GM19467 (cell line): ENCODE results near the gene GAS2.
"Not testable (repeated sequence)": the region's sequence is repeated elsewhere in the genome, so short reads cannot be mapped to it uniquely, and the experiment has no call there.

ENCODE experiments used
- ATAC-seq: cut with Tn5 transposase; IDR thresholded peaks from one replicate; pipeline ENCODE4 v1.9.1; 2021; ENCODE audit warnings: mild to moderate bottlenecking, moderate library complexity; ENCODE audit not compliant: unreplicated experiment

The GAS2 gene

DNA sequence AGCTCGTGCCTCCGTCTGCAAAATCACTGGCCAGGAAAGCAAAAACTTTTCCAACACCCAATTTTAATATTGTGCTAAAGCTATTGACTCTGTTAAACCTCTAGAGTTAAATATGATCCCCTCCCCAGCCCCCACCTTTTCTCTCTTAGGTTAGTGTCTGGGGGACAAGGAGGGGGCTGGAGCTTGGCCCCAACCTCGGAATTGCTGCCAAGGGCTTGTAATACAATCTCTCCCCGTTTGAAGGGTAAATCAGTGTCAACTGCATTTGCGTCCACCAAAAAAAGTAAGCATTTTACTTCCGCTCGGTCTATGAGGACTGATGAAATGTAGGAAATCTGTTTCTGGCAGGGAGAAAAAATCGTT is at the start of gene GAS2:
Gene GAS2, plus strand, starts transcription at position 287 of the 363 bp plus-strand sequence. CDS start 8,259 bp downstream, outside the sequence.
- ATAC-seq, result peak; percentile 13

DNA sequence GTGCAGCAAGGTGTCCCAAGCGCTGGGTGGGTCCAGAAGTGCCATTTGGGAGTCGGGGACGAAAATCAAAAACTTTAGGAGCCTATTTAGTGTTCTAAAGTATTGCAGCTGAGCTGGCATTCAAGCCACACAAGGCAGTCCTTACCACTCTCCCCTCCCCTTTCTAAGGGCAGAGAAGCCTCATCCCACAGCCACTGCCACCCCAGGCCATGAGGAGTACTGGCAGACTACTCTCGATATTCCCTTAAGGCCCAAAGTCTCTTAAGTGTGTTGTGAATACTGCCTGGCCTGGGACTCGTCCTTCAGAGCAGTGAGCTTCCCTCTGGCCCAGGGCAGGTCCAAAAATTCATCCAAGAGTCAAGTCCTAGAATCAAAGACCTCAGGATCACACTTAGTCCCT is 48.5 kb upstream of the GAS2 start:
- no peak for ATAC-seq

DNA sequence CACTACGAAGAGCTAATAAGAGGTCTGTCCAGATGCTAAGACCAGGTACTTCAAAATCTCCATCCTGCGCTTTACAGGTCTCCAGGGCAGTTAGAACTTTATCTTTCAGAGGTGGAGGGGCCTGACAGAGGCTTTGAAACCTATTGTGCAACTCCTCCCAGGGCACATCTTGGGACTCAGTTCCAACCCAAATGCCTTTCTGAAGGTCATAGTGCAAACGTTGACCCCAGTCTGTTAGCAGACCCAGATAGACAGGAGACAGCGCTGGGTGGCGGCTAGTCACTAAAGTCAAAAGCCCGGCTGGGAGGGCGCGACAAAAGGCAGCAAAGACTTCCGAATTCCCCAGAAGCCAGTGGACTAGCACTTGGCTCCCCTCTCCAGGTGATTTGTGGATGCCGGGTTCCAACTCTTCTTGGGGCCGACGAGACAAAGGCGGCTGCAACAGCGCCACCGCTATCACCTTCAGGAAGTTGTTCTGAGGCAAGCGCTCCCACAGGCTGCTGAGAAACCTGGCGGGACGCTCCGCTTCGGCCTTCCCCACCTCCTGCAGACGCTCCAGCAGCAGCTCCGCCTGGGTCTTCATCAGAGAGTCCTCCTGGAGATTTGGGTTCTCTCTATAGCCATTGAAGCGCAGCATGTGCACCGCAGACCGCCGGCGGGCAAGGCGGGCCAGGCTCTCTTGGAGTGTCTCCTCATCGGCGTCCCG is 41.5 kb upstream of the GAS2 start:
- peak; percentile 50 for ATAC-seq

DNA sequence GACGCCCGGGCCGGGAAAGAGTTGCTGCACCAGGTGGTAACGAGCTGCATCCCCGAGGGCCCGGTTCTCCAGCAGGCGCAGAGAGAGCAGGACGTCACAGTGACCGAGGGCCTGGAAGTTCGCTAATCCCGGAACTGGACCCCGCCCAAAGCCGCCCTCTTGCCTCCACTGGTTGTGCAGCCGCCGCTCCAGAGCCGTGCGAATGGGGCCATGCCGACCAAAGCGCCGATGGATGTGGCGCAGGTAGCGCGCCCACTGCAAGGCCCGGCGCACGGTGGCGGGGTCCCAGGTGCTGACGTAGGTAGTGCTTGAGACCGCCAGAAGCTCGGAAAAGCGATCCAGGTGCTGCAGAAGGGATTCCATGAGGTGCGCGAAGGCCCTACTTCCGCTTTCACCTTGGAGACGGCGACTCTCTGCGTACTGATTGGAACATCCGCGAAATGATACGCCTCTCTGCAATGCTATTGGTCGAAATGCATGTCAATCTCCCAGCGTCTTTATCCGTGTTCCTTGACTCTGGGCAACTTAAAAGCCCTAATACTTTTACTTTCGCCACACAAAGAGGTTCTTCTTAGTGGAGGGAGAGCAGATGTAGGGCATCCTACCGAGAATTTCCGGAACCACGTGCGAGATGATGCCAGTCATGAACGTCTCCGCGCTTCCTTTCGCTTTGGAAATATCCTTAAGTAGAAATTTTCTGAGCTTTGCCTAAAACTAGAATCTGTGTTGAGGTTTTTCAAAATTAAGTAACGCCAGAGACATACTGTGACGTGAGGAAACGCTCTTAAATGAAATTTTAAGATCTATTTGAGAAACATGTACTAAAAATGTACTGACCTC is 40.7 kb upstream of the GAS2 start, which contains the start of gene FANCF:
Gene FANCF, minus strand, starts transcription at position 376 of the 840 bp plus-strand sequence. Its CDS starts 13 bp downstream, at position 363.
- ATAC-seq, result peak; percentile 97

DNA sequence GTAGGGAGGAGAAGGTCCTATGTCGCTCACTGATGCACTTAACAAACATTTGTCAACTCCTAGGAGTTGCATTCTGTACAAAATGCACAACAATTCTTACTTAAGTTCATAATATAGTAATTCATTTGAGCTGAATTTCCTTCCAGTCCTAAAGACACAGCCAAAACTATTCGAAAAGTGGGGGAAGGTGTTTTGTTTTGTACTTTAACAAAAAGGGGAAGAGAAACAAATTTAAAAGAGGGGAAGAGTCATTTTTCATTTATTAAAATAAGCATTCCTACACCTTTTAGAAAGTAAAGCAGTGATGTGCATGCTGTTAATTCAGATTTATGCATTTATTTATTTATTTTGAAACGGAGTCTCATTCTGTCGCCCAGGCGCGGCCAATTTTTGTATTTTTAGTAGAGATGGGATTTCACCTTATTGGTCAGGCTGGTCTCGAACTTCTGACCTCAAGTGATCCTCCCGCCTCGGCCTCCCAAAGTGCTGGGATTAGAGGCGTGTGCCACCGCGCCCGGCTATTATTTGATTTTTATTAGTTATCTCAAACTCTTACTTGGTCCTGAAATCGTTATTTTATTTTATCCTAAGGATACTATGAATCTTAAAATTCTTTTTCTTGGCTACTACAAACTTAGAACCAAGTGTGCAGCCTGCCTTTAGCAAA is 39.7 kb upstream of the GAS2 start:
- no peak for ATAC-seq

DNA sequence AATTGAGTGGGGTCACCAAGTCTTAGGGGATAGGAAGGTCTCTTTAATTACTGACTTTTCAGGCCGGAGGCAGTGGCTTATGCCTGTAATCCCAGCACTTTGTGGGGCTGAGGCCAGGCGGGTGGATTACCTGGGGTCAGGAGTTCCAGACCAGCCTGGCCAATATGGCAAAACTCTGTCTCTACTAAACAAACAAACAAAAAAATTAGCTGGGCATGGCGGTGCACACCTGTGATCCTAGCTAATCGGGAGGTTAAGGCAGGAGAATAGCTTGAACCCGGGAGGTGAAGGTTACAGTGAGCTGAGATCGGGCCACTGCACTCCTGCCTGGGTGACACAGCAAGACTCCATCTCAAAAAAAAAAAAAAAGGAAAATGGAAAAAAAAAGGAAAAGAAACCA is 39.0 kb upstream of the GAS2 start:
- no peak for ATAC-seq

DNA sequence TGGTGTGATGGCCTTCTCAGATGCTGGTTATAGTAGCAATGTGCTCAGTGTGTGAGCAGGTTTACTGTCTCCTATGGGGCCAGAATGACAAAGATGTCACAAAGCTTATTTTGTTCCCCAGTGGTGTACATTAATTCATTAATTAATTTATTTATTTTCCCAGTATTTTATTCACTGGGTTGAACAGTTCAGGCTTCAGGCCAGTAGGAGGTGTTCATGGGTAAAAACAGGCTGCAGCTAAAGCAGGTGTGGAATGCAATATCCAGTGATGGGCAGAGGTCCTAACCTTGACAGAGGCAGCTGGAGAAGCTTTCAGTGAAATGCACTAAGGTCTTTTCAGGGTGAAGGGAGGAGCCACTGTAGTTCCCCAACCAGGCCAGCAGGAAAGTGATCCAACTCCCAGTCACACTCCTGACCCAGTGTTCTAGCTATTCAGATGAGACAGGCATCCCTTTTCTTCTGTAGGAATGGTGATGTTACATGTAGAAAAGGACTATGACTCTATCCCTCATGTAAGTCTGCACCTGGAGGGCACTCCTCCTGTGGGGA is 33.0 kb upstream of the GAS2 start:
- ATAC-seq, result no peak

DNA sequence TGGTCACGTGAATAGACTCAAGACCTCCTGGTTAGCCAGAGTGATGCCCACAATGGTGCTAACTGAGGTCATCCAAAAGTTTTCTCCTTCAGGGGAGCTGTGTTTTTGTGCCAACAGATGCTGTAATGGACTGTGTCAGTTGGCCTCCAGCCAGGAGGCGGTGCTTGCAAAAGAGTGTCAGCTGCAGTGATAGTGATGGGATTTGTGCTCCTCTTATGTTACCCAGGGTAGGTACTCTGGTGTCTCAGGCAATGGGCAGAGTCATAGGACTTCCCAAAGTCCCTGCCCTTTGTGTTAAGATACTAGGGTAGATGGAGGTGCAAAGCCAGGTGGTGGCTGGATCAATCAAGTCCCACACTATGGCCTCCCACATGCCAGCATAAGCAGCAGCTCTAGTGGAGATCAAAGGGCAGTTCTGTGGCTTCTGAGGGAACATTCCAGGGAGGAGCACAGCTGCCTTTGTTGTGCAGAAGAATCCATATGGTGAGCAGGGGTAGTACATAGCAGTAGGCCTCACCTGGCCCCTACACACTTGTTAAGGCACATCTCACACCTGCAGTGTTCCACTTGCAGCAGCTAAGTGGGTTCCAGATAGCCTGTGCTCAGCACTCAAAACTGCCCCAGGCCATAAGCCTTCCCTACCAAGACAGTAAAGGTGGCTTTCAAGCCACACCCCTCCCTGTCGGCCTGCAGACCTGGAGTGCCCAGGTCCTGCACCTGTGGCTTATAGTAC is 31.3 kb upstream of the GAS2 start:
- ATAC-seq, result no peak

DNA sequence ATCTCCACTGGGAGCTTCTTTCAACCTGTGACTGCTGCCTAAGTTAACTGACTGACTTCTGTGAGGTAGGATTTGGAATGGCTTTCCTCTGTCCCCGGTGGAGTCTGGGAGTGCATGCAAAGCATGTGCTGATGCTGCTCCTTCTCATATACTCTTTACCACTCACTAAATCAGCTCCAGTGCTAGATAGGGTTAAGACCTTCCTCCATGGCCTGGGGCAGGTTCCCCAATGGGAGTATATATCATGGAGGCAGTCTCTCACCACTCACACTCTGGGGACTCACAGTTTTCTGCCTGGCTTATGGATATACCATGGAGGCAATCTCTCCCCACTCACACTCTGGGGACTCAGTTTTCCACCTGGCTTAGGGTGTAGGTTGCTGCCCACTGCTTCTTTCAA is 30.7 kb upstream of the GAS2 start:
- no peak for ATAC-seq

DNA sequence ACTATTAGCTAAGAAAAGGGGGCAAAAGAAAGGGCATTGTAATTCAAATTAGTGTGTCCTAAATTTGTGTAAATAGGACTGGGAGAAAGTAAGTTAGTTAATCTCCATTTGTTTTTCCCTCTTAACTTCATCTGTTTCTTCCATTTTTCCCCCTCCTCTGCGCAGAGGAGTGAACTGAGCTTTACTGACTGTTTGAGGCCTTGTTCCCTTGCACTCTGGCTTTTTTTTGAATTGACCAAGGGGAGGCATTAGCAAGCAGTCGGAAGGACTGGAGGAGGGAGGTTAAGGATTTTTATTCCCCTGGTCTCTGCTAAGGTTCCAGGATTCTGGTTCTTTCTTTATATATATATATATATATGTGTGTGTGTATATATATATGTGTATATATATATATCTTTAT is 25.5 kb upstream of the GAS2 start:
- ATAC-seq, result no peak

DNA sequence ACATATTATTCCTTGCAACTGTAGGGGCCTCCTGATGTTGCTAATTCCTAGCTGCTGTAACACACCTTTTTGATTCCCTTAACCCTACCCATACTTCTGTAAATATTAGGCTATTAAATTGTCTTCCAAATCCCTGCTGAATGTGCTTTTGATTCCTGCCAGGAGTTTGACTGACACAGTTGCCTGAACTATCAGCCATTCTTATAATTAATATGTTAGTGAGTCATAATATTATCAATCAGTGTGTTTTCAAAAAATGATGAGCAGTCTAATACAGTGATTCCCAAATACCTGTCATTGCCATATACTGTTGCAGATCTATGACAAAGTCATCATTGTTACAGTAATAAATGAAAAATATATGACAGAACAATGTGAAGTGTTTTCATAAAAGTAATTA is 24.9 kb upstream of the GAS2 start:
- ATAC-seq, result no peak

DNA sequence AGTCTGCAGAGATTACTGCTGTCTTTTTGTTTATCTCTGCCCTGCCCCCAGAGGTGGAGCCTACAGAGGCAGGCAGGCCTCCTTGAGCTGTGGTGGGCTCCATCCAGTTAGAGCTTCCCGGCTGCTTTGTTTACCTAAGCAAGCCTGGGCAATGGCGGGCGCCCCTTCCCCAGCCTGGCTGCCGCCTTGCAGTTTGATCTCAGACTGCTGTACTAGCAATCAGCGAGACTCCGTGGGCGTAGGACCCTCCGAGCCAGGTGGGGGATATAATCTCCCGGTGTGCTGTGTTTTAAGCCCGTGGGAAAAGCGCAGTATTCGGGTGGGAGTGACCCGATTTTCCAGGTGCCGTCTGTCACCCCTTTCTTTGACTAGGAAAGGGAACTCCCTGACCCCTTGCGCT is 14.1 kb upstream of the GAS2 start:
- ATAC-seq, result not testable (repeated sequence)

DNA sequence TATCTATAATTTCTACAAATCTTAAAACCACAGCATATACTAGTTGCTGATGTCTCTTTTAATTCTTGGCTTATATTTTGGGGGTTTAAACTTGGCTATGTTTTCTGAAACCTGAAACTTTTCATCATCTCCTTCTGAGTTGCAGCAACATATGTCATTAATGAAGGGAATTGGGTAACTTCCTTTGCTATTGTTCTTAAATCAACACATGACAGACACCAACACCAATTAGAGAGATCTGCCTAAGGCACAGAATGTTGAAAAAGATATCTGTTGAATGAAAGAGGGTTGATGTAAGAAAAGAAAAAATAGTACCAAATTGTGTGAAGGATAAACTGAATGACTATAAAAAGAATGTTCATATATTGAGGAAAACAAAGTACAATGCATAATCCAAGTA is 10.3 kb upstream of the GAS2 start:
- ATAC-seq, result no peak

DNA sequence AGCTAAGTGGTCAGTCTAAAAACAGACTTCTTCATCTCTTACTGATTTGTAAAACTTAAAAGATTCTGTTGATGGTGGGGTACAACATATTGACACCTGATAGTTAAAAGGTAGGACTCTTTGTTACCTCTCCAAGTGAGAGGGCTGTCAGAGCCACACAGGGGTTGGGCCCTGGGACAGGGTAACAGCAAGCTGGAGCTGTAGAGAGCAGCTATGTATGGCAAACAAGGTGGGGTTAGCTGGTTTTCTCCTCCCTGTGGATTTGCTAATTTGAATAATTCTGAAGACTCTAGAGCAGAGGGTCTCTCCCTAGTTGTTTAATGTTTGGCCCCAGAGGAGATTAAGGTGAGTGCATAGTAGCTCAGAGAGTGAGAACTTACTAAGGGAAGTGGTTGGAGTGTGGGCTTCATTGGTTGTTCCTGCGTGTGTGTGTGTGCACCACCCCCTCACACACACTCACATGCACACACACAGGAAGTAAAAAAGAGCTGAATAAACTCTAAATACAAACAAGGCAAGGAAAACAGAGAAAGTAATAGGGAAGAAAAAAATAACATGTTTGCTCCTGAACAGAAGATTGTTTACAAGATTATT is 9.2 kb upstream of the GAS2 start:
- ATAC-seq, result peak; percentile 97

DNA sequence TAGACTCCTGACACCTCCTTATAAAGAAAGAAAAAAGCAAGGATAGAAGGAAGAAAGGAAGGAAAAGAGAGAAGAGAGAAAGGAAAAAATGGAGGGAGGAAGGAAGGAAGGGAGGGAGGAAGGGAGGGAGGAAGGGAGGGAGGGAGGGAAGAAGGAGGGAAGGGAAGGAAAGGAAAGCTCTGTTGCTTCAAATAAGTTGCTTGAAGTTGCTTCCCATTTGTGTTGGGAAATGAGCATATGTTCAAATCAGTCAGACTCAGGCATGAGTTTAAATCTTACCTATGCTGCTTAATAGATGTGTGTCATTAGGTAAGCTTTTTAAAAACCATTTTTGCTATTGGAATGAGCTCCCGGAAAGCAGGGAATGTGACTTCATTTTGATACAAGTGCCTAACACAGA is 6.6 kb upstream of the GAS2 start:
- ATAC-seq, result no peak

DNA sequence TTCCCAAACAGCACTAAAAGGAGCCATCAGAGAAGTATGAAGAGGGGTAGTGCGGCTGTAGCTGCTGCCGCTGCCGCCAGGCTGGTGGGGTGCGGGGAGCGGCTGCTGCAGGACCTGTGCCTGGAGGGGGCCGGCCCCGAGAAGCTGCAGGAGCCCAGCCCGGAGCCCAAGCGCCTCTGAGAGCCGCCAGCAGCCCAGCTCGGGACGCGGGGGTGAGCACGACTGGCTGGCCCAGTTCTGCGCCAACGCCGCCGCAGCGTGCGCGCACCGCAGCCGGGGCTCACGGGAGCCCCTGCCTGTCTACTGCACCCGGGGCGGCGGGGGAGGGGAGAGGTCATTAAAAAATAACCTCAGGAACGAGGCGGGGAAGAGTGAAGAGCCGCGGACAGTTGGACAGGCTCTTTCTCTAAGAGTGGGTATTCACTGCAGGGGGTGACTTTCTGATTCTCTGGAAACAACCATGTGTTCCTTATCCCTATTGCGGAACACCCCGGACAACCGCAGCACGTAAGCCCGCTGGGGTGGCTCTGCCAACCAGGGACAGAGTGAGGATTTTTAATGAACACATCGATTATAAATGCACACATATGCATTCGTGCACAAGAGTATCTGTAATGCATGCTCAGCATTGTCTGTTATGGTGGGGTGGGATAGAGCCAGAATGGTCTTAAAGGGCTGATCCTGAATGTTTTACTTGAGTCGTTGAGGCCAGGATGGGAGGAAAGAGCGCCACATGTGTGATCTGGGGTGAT is 453 bp downstream of the GAS2 start:
- ATAC-seq, result peak; percentile 50

DNA sequence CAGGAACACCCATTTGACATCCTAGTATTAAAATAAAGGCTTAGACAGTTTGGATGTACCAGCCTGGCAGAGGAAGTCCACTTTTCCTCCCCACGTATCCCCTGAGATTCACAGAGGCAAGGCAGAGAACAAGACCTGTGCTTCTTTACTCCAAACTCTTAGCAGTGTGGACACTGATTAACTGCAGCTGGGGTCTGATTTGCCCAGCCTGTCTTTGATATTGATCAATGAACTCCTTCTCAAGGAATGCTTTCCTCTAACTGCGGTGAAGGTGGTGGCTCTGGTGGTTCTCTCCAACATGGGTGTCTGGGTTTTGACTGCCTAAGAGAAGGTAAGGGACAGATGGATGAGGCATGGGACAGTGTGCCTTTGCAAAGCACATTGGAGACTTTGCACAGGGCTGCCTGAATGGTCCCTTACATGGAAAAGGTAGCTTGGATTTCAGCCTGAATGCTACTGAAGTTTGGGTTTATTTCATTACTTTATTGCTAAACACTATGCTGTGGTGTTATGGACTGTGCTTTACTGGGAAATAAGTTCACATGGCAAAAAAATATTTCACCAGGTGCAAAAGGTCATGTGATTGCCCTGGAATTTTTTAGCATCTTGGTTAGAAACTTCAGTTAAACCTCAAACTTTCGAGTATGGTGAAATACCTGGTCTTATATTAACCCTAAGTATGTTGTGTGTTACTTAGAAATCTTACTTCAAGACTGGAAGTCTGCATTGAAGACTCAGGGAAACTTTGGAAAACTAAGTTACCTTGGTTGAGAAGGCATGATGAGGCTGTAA is 1.8 kb downstream of the GAS2 start:
- no peak for ATAC-seq

DNA sequence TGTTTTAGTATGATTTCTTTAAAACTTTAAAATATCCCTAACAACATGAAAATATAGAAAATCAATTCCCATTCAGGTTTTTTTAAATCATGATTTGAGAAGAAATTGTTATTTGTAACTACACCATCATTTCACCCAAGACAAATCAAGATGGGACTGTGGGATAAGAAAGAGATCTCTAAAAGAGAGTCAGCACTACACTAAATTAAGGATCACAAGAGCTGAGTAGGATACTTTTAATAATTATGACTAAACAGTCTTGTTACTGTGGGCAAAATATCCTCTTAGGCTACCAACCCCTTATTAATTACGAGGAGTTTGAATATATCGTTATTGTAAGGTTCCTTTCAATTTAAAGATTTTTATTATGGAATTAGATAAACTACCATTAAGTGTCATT is 3.0 kb downstream of the GAS2 start:
- no peak for ATAC-seq

DNA sequence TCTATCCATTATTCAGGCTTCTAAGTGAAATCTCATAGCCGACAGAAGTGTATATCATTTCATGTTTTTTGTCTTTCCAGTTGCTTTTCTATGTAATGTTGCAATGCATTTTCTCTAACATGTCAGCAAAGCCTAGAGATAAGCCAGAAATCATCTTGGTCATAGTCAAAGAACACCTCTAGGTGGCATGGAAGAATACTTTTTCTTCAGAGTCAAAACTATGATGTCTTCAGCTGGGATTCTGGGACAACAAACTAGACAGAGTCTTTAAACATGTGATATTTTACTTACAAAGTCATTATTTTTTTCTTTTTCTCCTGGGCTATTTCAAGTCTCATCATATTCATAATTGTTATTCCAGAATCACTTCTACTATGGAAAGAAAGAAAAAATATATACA is 4.4 kb downstream of the GAS2 start:
- no peak for ATAC-seq
